ENCODE results near the gene ZEB2.

The ZEB2 gene

GRCh38 chr2:144519934-144520731 is at the start of gene ZEB2:
TSS of gene ZEB2 (minus strand) at chr2:144520119. CDS start at chr2:144517350, 2,769 bp downstream.
- POLR2A ChIA-PET = no interaction called here
- 0 out of 2 replicates have a peak, but pooled peaks have one; percentile 26 for TF ChIP-seq PKNOX1 (IDR thresholded peaks at IDR 0.05)
- TF ChIP-seq CTBP1 (IDR thresholded peaks at IDR 0.05; ENCODE audit: borderline replicate concordance) = peak; percentile 55; the same call in 1 of the 2 replicates
- peak; percentile 38; the same call in 1 of the 2 replicates for TF ChIP-seq L3MBTL2 (conservative IDR thresholded peaks at IDR 0.05)
- TF ChIP-seq ELF4 (IDR thresholded peaks at IDR 0.05) = no peak
- TF ChIP-seq FOXK2 (IDR thresholded peaks at IDR 0.05) = no peak
- TF ChIP-seq ZNF384 (IDR thresholded peaks at IDR 0.05) = peak; percentile 88
- TF ChIP-seq FOXM1 (IDR thresholded peaks at IDR 0.05; ENCODE audit: borderline replicate concordance) = no peak
- no peak for TF ChIP-seq NFRKB (IDR thresholded peaks at IDR 0.05)
- TF ChIP-seq LEF1 (IDR thresholded peaks at IDR 0.05; ENCODE audit: borderline replicate concordance) = no peak
- no peak for TF ChIP-seq FOXA1 (IDR thresholded peaks at IDR 0.05)
- TF ChIP-seq ARNT (IDR thresholded peaks at IDR 0.05) = no peak
- no peak for TF ChIP-seq BHLHE40 (IDR thresholded peaks at IDR 0.05; ENCODE audit: borderline replicate concordance)
- TF ChIP-seq TARDBP (IDR thresholded peaks at IDR 0.05) = no peak
- no peak for TF ChIP-seq SUZ12 (IDR thresholded peaks at IDR 0.05)
- no peak for TF ChIP-seq SP1 (IDR thresholded peaks at IDR 0.05)
- no peak for TF ChIP-seq HDGF (IDR thresholded peaks at IDR 0.05; ENCODE audit: borderline replicate concordance)
- peak; percentile 57 for DNase-seq (ENCODE audit: extremely low spot score)
- CTCF ChIA-PET = no interaction called here

- TF ChIP-seq NFRKB (IDR thresholded peaks at IDR 0.05) = no peak
- TF ChIP-seq SP1 (IDR thresholded peaks at IDR 0.05) = no peak
- no peak for TF ChIP-seq ZNF384 (IDR thresholded peaks at IDR 0.05)
- no peak for TF ChIP-seq HDGF (IDR thresholded peaks at IDR 0.05; ENCODE audit: borderline replicate concordance)
- no peak for TF ChIP-seq BHLHE40 (IDR thresholded peaks at IDR 0.05; ENCODE audit: borderline replicate concordance)
- TF ChIP-seq SUZ12 (IDR thresholded peaks at IDR 0.05) = no peak
- no peak for TF ChIP-seq FOXK2 (IDR thresholded peaks at IDR 0.05)
- no peak for TF ChIP-seq L3MBTL2 (conservative IDR thresholded peaks at IDR 0.05)
- no peak for TF ChIP-seq LEF1 (IDR thresholded peaks at IDR 0.05; ENCODE audit: borderline replicate concordance)
- TF ChIP-seq ELF4 (IDR thresholded peaks at IDR 0.05) = no peak
- TF ChIP-seq PKNOX1 (IDR thresholded peaks at IDR 0.05) = no peak
- TF ChIP-seq ARNT (IDR thresholded peaks at IDR 0.05) = no peak
- TF ChIP-seq TARDBP (IDR thresholded peaks at IDR 0.05) = no peak
- TF ChIP-seq CTBP1 (IDR thresholded peaks at IDR 0.05; ENCODE audit: borderline replicate concordance) = no peak
- TF ChIP-seq FOXA1 (IDR thresholded peaks at IDR 0.05) = no peak
- no peak for TF ChIP-seq FOXM1 (IDR thresholded peaks at IDR 0.05; ENCODE audit: borderline replicate concordance)
- no peak for DNase-seq (ENCODE audit: extremely low spot score)
- CTCF ChIA-PET = interaction anchor here (0.6 kb wide), 1 partner anchor 13 kb away, joined by 4 read pairs; no protein-coding TSS in a partner anchor
- POLR2A ChIA-PET = no interaction called here
These were observed 47.8 kb upstream of the ZEB2 start for GRCh38 chr2:144567745-144568144.

GRCh38 chr2:144566448-144566847 is 46.5 kb upstream of the ZEB2 start:
- TF ChIP-seq PKNOX1 (IDR thresholded peaks at IDR 0.05) = peak; percentile 40; the same call in 1 of the 2 replicates
- TF ChIP-seq CTBP1 (IDR thresholded peaks at IDR 0.05; ENCODE audit: borderline replicate concordance) = no peak
- POLR2A ChIA-PET = no interaction called here
- CTCF ChIA-PET = no interaction called here
- DNase-seq (ENCODE audit: extremely low spot score) = no peak

- DNase-seq (ENCODE audit: extremely low spot score) = no peak
- TF ChIP-seq FOXA1 (IDR thresholded peaks at IDR 0.05) (no peak), ZNF384 (IDR thresholded peaks at IDR 0.05) (no peak), SP1 (IDR thresholded peaks at IDR 0.05) (no peak), NFRKB (IDR thresholded peaks at IDR 0.05) (no peak), BHLHE40 (IDR thresholded peaks at IDR 0.05; ENCODE audit: borderline replicate concordance) (no peak), ARNT (IDR thresholded peaks at IDR 0.05) (no peak), L3MBTL2 (conservative IDR thresholded peaks at IDR 0.05) (no peak), PKNOX1 (IDR thresholded peaks at IDR 0.05) (no peak), CTBP1 (IDR thresholded peaks at IDR 0.05; ENCODE audit: borderline replicate concordance) (no peak), LEF1 (IDR thresholded peaks at IDR 0.05; ENCODE audit: borderline replicate concordance) (no peak), ELF4 (IDR thresholded peaks at IDR 0.05) (no peak), FOXK2 (IDR thresholded peaks at IDR 0.05) (no peak), FOXM1 (IDR thresholded peaks at IDR 0.05; ENCODE audit: borderline replicate concordance) (no peak)
- POLR2A ChIA-PET = no interaction called here
- CTCF ChIA-PET = no interaction called here
These were observed 40.3 kb upstream of the ZEB2 start for GRCh38 chr2:144560251-144560650.

- no peak for DNase-seq (ENCODE audit: extremely low spot score)
- POLR2A ChIA-PET = no interaction called here
- CTCF ChIA-PET = no interaction called here
- TF ChIP-seq ZNF384 (IDR thresholded peaks at IDR 0.05) = no peak
- TF ChIP-seq SP1 (IDR thresholded peaks at IDR 0.05) = no peak
- TF ChIP-seq NFRKB (IDR thresholded peaks at IDR 0.05) = no peak
- TF ChIP-seq HDGF (IDR thresholded peaks at IDR 0.05; ENCODE audit: borderline replicate concordance) = no peak
- TF ChIP-seq ARNT (IDR thresholded peaks at IDR 0.05) = no peak
- no peak for TF ChIP-seq LEF1 (IDR thresholded peaks at IDR 0.05; ENCODE audit: borderline replicate concordance)
- no peak for TF ChIP-seq FOXK2 (IDR thresholded peaks at IDR 0.05)
- no peak for TF ChIP-seq TARDBP (IDR thresholded peaks at IDR 0.05)
- TF ChIP-seq PKNOX1 (IDR thresholded peaks at IDR 0.05) = no peak
- TF ChIP-seq BHLHE40 (IDR thresholded peaks at IDR 0.05; ENCODE audit: borderline replicate concordance) = no peak
- no peak for TF ChIP-seq ELF4 (IDR thresholded peaks at IDR 0.05)
- TF ChIP-seq SUZ12 (IDR thresholded peaks at IDR 0.05) = no peak
- no peak for TF ChIP-seq FOXM1 (IDR thresholded peaks at IDR 0.05; ENCODE audit: borderline replicate concordance)
- no peak for TF ChIP-seq L3MBTL2 (conservative IDR thresholded peaks at IDR 0.05)
- no peak for TF ChIP-seq FOXA1 (IDR thresholded peaks at IDR 0.05)
- TF ChIP-seq CTBP1 (IDR thresholded peaks at IDR 0.05; ENCODE audit: borderline replicate concordance) = no peak
These were observed 39.8 kb upstream of the ZEB2 start for GRCh38 chr2:144559681-144560080.

Data from HEK293T (cell line).